ENCODE results near the gene JMJD8.

DNA sequence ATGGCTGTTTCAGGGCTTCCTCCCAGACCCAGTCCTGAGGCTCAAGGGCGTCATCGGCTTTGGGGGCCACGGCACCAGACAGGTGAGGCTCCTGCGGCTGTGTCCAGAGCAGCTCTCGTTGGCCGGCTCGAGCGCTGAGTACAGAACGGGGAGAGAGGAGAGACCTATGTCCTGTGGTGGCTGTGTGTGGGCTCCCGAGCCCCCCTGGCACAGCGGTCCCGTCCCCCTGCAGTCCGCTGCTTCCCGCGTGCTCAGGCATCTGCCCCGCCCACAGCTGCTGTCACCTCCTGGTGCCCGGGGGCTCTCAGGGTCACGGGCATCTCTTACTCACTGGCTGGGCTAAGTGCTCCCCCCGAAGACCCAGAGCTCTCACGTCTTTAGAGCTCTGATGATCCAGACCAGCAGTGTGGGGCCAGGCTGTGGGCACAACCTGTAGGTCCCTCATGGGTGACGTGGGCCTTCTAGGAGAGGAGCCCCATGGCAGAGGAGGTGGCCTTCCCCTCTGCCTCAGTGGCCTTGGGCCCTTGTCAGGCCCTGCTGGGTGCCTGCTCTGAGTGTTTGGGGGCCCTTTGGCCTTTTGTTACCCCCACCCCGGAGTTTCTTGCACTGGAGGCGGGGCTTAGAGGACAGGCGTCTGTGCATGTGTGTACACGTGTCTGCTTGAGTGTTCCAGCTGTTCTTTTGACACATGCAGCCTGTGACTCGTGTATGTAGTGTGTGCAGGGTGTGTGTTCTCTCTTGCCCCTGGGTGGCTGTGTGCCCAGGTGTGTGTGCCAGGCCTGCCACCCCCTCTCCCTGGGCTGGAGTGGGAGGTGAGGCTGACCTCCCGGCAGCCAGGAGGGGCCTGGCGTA, 31.5 kb downstream of the JMJD8 start:
- TF ChIP-seq, protein P1, sequence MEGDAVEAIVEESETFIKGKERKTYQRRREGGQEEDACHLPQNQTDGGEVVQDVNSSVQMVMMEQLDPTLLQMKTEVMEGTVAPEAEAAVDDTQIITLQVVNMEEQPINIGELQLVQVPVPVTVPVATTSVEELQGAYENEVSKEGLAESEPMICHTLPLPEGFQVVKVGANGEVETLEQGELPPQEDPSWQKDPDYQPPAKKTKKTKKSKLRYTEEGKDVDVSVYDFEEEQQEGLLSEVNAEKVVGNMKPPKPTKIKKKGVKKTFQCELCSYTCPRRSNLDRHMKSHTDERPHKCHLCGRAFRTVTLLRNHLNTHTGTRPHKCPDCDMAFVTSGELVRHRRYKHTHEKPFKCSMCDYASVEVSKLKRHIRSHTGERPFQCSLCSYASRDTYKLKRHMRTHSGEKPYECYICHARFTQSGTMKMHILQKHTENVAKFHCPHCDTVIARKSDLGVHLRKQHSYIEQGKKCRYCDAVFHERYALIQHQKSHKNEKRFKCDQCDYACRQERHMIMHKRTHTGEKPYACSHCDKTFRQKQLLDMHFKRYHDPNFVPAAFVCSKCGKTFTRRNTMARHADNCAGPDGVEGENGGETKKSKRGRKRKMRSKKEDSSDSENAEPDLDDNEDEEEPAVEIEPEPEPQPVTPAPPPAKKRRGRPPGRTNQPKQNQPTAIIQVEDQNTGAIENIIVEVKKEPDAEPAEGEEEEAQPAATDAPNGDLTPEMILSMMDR (IDR thresholded peaks at IDR 0.05) = no peak
- TF ChIP-seq ZFX (IDR thresholded peaks at IDR 0.05; ENCODE audit: borderline replicate concordance) = no peak
